Measurements from ENCODE around the gene PLCD3.
A peak's percentile ranks its signal among the peaks of the same experiment; 100 is the strongest.

Gene PLCD3

GRCh38 chr17:45168991-45169752 lies 36.9 kb upstream of the PLCD3 start:
- Histone ChIP-seq H3K18ac (ENCODE audit: low read depth in 1 of 2, low read length in 2 of 2) (no peak overlapping the region), H3K9ac (ENCODE audit: low read length) (no peak overlapping the region), H3K14ac (ENCODE audit: low read length in 2 of 2) (no peak overlapping the region), H2BK5ac (ENCODE audit: low read depth, low read length, poor library complexity, severe bottlenecking) (no peak overlapping the region), H3K79me1 (replicated peaks; ENCODE audit: low read length, poor library complexity, severe bottlenecking) (peaks cover 2% of the 10 kb centered on the region), H3K23ac (ENCODE audit: low read length in 2 of 2) (no peak overlapping the region), H4K8ac (ENCODE audit: low read length) (no peak overlapping the region), H3K4ac (ENCODE audit: low read depth in 1 of 2, low read length in 2 of 2) (no peak overlapping the region), H2BK15ac (ENCODE audit: low read depth, poor library complexity, severe bottlenecking) (no peak overlapping the region), H4K91ac (ENCODE audit: low read length) (no peak overlapping the region), H3K9me3 (ENCODE audit: control insufficient read depth, low read length) (no peaks in the 10 kb centered on the region), H2BK120ac (ENCODE audit: low read depth, low read length) (no peak overlapping the region), H2AFZ (ENCODE audit: low read depth, low read length) (no peak overlapping the region), H3K27ac (ENCODE audit: low read length, poor library complexity, severe bottlenecking) (no peak overlapping the region), H3K4me2 (ENCODE audit: low read length, poor library complexity, severe bottlenecking) (no peak overlapping the region), H3K27me3 (ENCODE audit: control insufficient read depth in 1 of 2, insufficient read depth in 1 of 2, low read length in 2 of 2) (no peaks in the 10 kb centered on the region), H3K36me3 (ENCODE audit: control insufficient read depth in 1 of 2, insufficient read depth in 2 of 2, low read depth in 1 of 2, low read length in 2 of 2) (peaks cover 17 to 18% of the 10 kb centered on the region in 2 experiments), H3K4me1 (ENCODE audit: control insufficient read depth, insufficient read depth, low read depth, low read length) (peaks cover 33% of the 10 kb centered on the region), H2AK5ac (ENCODE audit: low read length, severe bottlenecking) (no peak overlapping the region), H3K4me3 (ENCODE audit: insufficient read depth in 1 of 2, low read depth in 1 of 2, low read length in 2 of 2) (no peak overlapping the region), H2BK12ac (ENCODE audit: low read length in 2 of 2) (no peak overlapping the region)
- DNase-seq = no peak
- 94% methylated on average over 43 of the region's 43 CpGs for WGBS

GRCh38 chr17:45164734-45165269 lies 32.5 kb upstream of the PLCD3 start:
- Histone ChIP-seq H3K36me3 (ENCODE audit: control insufficient read depth in 1 of 2, insufficient read depth in 2 of 2, low read depth in 1 of 2, low read length in 2 of 2) (peaks cover 16 to 17% of the 10 kb centered on the region in 2 experiments), H3K27ac (ENCODE audit: low read length, poor library complexity, severe bottlenecking) (no peak overlapping the region)

GRCh38 chr17:45162025-45162687 lies 29.8 kb upstream of the PLCD3 start:
- Histone ChIP-seq H3K79me1 (replicated peaks; ENCODE audit: low read length, poor library complexity, severe bottlenecking) (peaks cover 9% of the 10 kb centered on the region), H3K14ac (ENCODE audit: low read length in 2 of 2) (no peak overlapping the region), H2BK12ac (ENCODE audit: low read length in 2 of 2) (peak overlapping the region in 1 of 2 experiments; percentile 48), H4K91ac (ENCODE audit: low read length) (peak overlapping the region; percentile 60), H2BK120ac (ENCODE audit: low read depth, low read length) (no peak overlapping the region), H3K18ac (ENCODE audit: low read depth in 1 of 2, low read length in 2 of 2) (peak overlapping the region; percentile 12 to 40), H3K9me3 (ENCODE audit: control insufficient read depth, low read length) (no peaks in the 10 kb centered on the region), H2BK5ac (ENCODE audit: low read depth, low read length, poor library complexity, severe bottlenecking) (no peak overlapping the region), H3K27ac (ENCODE audit: low read length, poor library complexity, severe bottlenecking) (no peak overlapping the region), H3K23ac (ENCODE audit: low read length in 2 of 2) (no peak overlapping the region), H3K4ac (ENCODE audit: low read depth in 1 of 2, low read length in 2 of 2) (peak overlapping the region; percentile 28 to 45), H4K8ac (ENCODE audit: low read length) (peak overlapping the region; percentile 82), H2BK15ac (ENCODE audit: low read depth, poor library complexity, severe bottlenecking) (no peak overlapping the region), H3K4me2 (ENCODE audit: low read length, poor library complexity, severe bottlenecking) (peak overlapping the region; percentile 19), H3K4me3 (ENCODE audit: insufficient read depth in 1 of 2, low read depth in 1 of 2, low read length in 2 of 2) (peak overlapping the region in 1 of 2 experiments; percentile 84), H2AFZ (ENCODE audit: low read depth, low read length) (no peak overlapping the region), H3K27me3 (ENCODE audit: control insufficient read depth in 1 of 2, insufficient read depth in 1 of 2, low read length in 2 of 2) (no peaks in the 10 kb centered on the region), H3K4me1 (ENCODE audit: control insufficient read depth, insufficient read depth, low read depth, low read length) (peaks cover 17% of the 10 kb centered on the region), H3K36me3 (ENCODE audit: control insufficient read depth in 1 of 2, insufficient read depth in 2 of 2, low read depth in 1 of 2, low read length in 2 of 2) (peaks cover 9 to 14% of the 10 kb centered on the region in 2 experiments), H3K9ac (ENCODE audit: low read length) (peak overlapping the region; percentile 82), H2AK5ac (ENCODE audit: low read length, severe bottlenecking) (peak overlapping the region; percentile 37)
- 67% methylated on average over 9 of the region's 9 CpGs for WGBS
- no peak for DNase-seq

More at GRCh38 chr17:45164734-45165269, 32.5 kb upstream of the PLCD3 start:
- DNase-seq = no peak
- 93% methylated on average over 7 of the region's 7 CpGs for WGBS
- no peak overlapping the region for H4K91ac ChIP-seq (ENCODE audit: low read length)
- no peak overlapping the region for H3K9ac ChIP-seq (ENCODE audit: low read length)
- no peak overlapping the region for H2BK5ac ChIP-seq (ENCODE audit: low read depth, low read length, poor library complexity, severe bottlenecking)
- no peak overlapping the region for H4K8ac ChIP-seq (ENCODE audit: low read length)
- H3K18ac ChIP-seq (ENCODE audit: low read depth in 1 of 2, low read length in 2 of 2) = peak overlapping the region; percentile 7 to 35
- H3K23ac ChIP-seq (ENCODE audit: low read length in 2 of 2) = peak overlapping the region in 1 of 2 experiments; percentile 28
- H3K4ac ChIP-seq (ENCODE audit: low read depth in 1 of 2, low read length in 2 of 2) = no peak overlapping the region
- H2BK15ac ChIP-seq (ENCODE audit: low read depth, poor library complexity, severe bottlenecking) = no peak overlapping the region
- H3K79me1 ChIP-seq (replicated peaks; ENCODE audit: low read length, poor library complexity, severe bottlenecking) = peaks cover 8% of the 10 kb centered on the region
- H3K4me1 ChIP-seq (ENCODE audit: control insufficient read depth, insufficient read depth, low read depth, low read length) = peaks cover 11% of the 10 kb centered on the region
- H3K14ac ChIP-seq (ENCODE audit: low read length in 2 of 2) = no peak overlapping the region
- H3K4me2 ChIP-seq (ENCODE audit: low read length, poor library complexity, severe bottlenecking) = no peak overlapping the region
- no peak overlapping the region for H2AFZ ChIP-seq (ENCODE audit: low read depth, low read length)
- no peaks in the 10 kb centered on the region for H3K27me3 ChIP-seq (ENCODE audit: control insufficient read depth in 1 of 2, insufficient read depth in 1 of 2, low read length in 2 of 2)
- no peak overlapping the region for H2AK5ac ChIP-seq (ENCODE audit: low read length, severe bottlenecking)
- no peak overlapping the region for H2BK120ac ChIP-seq (ENCODE audit: low read depth, low read length)
- peak overlapping the region in 1 of 2 experiments; percentile 92 for H2BK12ac ChIP-seq (ENCODE audit: low read length in 2 of 2)
- H3K9me3 ChIP-seq (ENCODE audit: control insufficient read depth, low read length) = no peaks in the 10 kb centered on the region
- no peak overlapping the region for H3K4me3 ChIP-seq (ENCODE audit: insufficient read depth in 1 of 2, low read depth in 1 of 2, low read length in 2 of 2)

Measured in mesenchymal stem cell (in vitro differentiated cells and primary cell).